ENCODE data around the gene CACNG3.

CACNG3 gene

DNA sequence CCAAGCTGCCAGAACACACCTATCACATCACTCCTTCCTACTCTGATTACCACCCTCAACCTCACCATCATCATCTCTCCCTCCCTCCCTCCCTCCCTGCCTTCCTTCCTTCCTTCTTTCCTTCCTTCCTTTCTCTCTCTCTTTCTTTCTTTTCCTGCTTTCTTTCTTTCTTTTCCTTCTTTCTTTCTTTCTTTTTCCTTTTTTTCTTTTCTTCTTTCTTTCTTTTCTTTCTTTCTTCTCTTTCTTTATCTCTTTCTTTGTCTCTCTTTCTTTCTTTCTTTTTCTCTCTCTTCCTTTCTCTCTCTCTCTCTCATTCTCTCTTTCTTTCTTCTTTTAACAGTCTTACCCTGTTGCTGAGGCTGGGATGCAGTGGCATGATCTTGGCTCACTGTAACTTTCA is 59.2 kb downstream of the CACNG3 start:
- no peak for TF ChIP-seq ZFX (IDR thresholded peaks at IDR 0.05)
- TF ChIP-seq, protein P1, sequence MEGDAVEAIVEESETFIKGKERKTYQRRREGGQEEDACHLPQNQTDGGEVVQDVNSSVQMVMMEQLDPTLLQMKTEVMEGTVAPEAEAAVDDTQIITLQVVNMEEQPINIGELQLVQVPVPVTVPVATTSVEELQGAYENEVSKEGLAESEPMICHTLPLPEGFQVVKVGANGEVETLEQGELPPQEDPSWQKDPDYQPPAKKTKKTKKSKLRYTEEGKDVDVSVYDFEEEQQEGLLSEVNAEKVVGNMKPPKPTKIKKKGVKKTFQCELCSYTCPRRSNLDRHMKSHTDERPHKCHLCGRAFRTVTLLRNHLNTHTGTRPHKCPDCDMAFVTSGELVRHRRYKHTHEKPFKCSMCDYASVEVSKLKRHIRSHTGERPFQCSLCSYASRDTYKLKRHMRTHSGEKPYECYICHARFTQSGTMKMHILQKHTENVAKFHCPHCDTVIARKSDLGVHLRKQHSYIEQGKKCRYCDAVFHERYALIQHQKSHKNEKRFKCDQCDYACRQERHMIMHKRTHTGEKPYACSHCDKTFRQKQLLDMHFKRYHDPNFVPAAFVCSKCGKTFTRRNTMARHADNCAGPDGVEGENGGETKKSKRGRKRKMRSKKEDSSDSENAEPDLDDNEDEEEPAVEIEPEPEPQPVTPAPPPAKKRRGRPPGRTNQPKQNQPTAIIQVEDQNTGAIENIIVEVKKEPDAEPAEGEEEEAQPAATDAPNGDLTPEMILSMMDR (conservative IDR thresholded peaks at IDR 0.05), result no peak
- no peak overlapping the region for H3K27ac ChIP-seq

DNA sequence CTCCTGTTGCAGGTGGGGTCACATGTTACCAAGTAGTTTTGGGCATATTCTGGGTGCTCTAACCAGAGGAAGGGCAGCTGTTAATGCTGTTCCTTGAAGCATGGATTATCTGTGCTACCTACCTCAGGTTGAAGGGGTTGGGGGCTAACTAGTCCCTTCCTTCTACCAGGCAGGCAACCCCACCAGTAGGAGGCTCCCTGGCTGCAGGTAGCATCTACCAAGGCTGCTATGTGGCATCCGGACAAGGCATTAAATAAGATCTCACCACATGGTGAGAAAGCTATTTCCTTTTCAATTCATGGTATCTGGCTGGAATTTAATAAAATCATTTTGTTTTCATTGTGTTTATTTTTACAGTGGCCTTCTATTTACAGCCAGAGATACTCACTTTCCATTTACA is 62.5 kb downstream of the CACNG3 start:
- no peak for TF ChIP-seq ZFX (IDR thresholded peaks at IDR 0.05)
- TF ChIP-seq, protein P1 (conservative IDR thresholded peaks at IDR 0.05), result 0 out of 2 replicates have a peak, but pooled peaks have one; percentile 6
- H3K27ac ChIP-seq, result no peak overlapping the region

DNA sequence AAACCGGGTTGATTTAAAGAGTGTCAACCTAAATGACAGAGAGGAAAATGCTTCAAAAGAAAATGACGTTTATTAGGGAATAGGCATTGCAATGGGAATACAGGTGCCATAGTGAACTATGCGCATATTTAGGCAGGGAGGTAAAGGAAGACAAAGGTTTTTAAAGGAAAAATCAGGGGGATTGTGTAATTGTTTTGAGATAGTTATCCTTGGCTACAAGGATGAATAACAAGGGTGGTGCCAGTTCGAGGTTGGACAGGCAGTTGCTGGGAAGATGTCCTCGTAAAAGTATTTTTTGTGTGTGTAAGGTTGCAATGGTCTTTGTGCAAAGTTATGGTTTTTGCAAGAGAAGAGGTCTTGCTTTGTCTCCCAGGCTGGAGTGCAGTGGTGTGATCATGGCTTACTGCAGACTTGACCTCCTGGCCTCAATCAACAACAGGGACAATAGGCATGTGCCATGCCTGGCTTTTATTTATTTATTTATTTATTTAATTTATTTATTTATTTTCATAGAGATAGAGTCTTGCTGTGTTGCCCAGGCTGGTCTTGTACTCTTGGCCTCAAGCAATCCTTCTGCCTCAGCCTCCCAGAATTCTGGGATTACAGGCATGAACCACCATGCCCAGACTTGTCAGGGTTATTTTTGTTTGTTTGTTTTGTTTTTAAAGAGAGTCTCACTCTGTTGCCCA is 63.1 kb downstream of the CACNG3 start:
- no peak for TF ChIP-seq ZFX (IDR thresholded peaks at IDR 0.05)
- TF ChIP-seq, protein P1 (conservative IDR thresholded peaks at IDR 0.05), result no peak

DNA sequence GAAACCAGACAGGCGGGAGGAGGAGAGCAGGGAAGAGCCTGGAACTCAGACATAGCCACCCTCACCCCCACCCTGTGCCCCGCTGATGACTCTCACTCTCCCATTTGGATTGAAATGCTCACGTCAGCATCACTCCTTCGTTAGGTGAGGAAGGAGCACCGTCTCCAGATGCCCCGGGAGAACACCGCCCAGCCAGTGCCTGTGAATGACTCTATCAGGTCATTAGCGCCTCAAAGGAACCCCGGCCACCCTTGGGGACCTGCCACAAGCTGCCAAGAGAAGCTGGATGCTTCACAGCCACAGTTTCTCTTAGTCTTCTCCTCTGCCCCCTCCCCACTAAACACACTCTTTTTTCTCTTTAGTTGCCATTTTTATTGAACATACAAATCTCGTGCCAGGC is 66.0 kb downstream of the CACNG3 start:
- no peak for TF ChIP-seq ZFX (IDR thresholded peaks at IDR 0.05)
- no peak overlapping the region for H3K27ac ChIP-seq

More for the DNA sequence above, 63.1 kb downstream of the CACNG3 start:
- H3K27ac ChIP-seq, result no peak overlapping the region

DNA sequence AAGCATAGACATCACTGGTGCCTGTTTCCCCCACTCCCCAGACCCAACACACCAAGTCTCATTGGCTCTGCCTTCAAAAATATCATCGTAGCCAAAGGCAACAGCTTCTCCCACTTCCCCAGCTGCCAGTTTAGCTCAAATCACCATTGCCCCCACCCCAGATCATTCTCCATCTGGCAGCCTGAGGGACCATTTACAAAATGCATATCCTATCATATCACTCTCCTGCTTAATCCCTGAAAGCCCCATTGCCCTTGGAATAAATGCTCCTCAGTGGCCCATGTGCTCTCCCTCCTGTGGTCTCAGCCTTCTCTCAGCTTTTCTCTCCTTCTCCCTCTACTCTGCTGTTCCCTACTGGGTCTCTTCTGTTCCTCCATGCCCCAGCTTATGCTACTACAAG is 68.3 kb downstream of the CACNG3 start:
- H3K27ac ChIP-seq, result no peak overlapping the region
- TF ChIP-seq, protein P1 (conservative IDR thresholded peaks at IDR 0.05), result no peak

DNA sequence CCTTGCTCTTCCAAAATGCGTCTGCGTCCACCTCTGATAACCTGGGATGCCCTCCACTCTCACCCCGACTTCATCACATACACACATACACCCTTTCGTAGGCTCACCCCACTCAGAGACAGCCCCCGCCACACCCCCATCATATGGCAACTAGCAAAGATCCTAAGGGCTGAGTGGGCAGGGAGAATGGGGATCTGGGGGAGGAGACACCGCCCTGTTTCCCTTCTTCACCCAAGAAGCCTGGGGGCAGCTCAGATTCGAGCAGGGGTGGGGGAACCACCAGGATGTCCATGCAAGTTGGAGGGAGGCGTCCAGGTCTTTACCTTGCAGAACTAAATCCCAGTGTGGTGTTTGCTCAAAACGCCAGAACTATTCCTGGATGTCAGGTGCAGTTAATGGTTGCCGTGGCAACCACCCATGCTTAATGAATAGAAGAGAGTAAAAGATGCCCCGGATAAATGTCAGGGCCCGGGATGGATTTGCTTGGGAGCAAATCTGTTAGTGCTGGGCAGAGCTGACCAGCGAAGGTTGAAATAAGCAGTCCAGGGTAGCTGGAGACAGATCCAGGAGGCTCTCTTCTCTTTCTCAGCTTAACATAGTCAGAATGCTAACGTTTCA is 72.8 kb downstream of the CACNG3 start:
- TF ChIP-seq, protein P1 (conservative IDR thresholded peaks at IDR 0.05), result no peak
- TF ChIP-seq ZFX (IDR thresholded peaks at IDR 0.05), result no peak
- no peak overlapping the region for H3K27ac ChIP-seq

DNA sequence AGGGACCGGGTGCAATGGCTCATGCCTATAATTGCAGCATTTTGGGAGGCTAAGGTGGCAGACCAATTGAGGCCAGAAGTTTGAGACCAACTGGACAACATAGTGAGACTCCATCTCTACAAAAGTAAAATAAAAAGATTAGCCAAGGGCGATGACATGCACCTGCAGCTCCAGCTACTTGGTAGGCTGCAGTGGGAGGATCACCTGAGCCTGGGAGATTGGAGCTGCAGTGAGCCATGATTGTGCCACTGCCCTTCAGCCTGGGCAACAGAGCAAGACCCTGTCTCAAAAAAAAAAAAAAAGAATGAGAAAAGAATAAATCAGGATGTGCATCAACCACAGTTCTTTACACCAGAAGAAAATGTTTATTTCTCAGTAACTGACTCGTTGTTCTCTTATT is 76.0 kb downstream of the CACNG3 start:
- TF ChIP-seq, protein P1 (conservative IDR thresholded peaks at IDR 0.05), result no peak
- no peak for TF ChIP-seq ZFX (IDR thresholded peaks at IDR 0.05)

More for the DNA sequence above, 76.0 kb downstream of the CACNG3 start:
- no peak overlapping the region for H3K27ac ChIP-seq

Measured in C4-2B (cell line).